ENCODE measurements around the gene SYCP2. TPM values are rescaled to one million over a fixed set of nuclear protein-coding genes. Genes with fewer than 3 reads are reported as not detected.

Gene SYCP2
- total RNA-seq, 1 experiment from 2014 or later, result 0.88 TPM

- ChIA-PET POLR2A (ENCODE audit: low non-redundant PET) (no interaction called here), CTCF (interaction anchor here (1.2 kb wide), 1 partner anchor 10 kb away, joined by 3 read pairs; no protein-coding TSS in a partner anchor)
- BruUV-seq (replicated peaks), result no TSS peak
- Histone ChIP-seq H3K36me3 (ENCODE audit: insufficient read depth, low read length, poor library complexity, severe bottlenecking) (peaks cover 28% of the 10 kb centered on the region), H3K4me1 (ENCODE audit: insufficient read depth, low read length, poor library complexity, severe bottlenecking) (peaks cover 20% of the 10 kb centered on the region), H3K9me3 (ENCODE audit: low read depth, low read length, poor library complexity, severe bottlenecking) (no peaks in the 10 kb centered on the region), H3K4me3 (ENCODE audit: low read depth, low read length, poor library complexity, severe bottlenecking) (no peak overlapping the region), H3K27me3 (replicated peaks; ENCODE audit: insufficient read depth, low read depth, low read length, poor library complexity) (no peaks in the 10 kb centered on the region), H3K27ac (ENCODE audit: low read depth, low read length, poor library complexity, severe bottlenecking) (peak overlapping the region; percentile 53)
- intact Hi-C loops (cut with micrococcal nuclease; ENCODE audit: unreplicated experiment), result no loop called here
- TF ChIP-seq, protein P1, sequence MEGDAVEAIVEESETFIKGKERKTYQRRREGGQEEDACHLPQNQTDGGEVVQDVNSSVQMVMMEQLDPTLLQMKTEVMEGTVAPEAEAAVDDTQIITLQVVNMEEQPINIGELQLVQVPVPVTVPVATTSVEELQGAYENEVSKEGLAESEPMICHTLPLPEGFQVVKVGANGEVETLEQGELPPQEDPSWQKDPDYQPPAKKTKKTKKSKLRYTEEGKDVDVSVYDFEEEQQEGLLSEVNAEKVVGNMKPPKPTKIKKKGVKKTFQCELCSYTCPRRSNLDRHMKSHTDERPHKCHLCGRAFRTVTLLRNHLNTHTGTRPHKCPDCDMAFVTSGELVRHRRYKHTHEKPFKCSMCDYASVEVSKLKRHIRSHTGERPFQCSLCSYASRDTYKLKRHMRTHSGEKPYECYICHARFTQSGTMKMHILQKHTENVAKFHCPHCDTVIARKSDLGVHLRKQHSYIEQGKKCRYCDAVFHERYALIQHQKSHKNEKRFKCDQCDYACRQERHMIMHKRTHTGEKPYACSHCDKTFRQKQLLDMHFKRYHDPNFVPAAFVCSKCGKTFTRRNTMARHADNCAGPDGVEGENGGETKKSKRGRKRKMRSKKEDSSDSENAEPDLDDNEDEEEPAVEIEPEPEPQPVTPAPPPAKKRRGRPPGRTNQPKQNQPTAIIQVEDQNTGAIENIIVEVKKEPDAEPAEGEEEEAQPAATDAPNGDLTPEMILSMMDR (conservative IDR thresholded peaks at IDR 0.05; ENCODE audit: low read depth, low read length), result no peak
- TF ChIP-seq EZH2 (IDR thresholded peaks at IDR 0.05; ENCODE audit: borderline replicate concordance, low read depth, low read length, poor library complexity, severe bottlenecking), result no peak
- DNase-seq (ENCODE audit: low spot score), result peak; percentile 12
These were observed 12.3 kb upstream of the SYCP2 start for GRCh38 chr20:59945731-59946130.

DNA sequence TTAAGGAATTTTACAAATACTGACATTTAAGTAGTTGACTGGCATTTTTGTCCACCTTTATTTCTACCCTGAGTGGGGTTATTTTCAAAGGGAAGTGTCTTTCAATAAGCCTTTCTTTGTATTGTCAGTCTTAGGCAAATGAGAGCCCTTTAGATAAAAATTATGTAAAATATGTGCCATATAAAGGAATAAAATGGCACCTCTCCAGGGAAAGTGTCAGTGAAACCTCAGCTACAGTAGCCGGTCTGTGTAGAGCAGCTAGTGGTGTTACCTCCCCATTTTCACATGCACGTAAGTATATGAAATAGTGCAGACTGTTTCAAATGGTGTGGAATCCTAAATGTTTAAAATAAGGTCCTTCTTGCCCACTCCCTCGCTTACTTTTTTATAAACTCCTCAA lies 11.7 kb upstream of the SYCP2 start:
- Histone ChIP-seq H3K27ac (ENCODE audit: low read depth, low read length, poor library complexity, severe bottlenecking) (peak overlapping the region; percentile 53), H3K27me3 (replicated peaks; ENCODE audit: insufficient read depth, low read depth, low read length, poor library complexity) (no peaks in the 10 kb centered on the region), H3K36me3 (ENCODE audit: insufficient read depth, low read length, poor library complexity, severe bottlenecking) (peaks cover 28% of the 10 kb centered on the region), H3K4me1 (ENCODE audit: insufficient read depth, low read length, poor library complexity, severe bottlenecking) (peaks cover 20% of the 10 kb centered on the region), H3K4me3 (ENCODE audit: low read depth, low read length, poor library complexity, severe bottlenecking) (no peak overlapping the region), H3K9me3 (ENCODE audit: low read depth, low read length, poor library complexity, severe bottlenecking) (no peaks in the 10 kb centered on the region)
- no peak for TF ChIP-seq EZH2 (IDR thresholded peaks at IDR 0.05; ENCODE audit: borderline replicate concordance, low read depth, low read length, poor library complexity, severe bottlenecking)
- TF ChIP-seq, protein P1 (conservative IDR thresholded peaks at IDR 0.05; ENCODE audit: low read depth, low read length), result no peak
- ChIA-PET POLR2A (ENCODE audit: low non-redundant PET) (no interaction called here), CTCF (no interaction called here)
- peak; percentile 14 for DNase-seq (ENCODE audit: low spot score)
- no TSS peak for BruUV-seq (replicated peaks)
- intact Hi-C loops (cut with micrococcal nuclease; ENCODE audit: unreplicated experiment), result no loop called here

- intact Hi-C loops (cut with micrococcal nuclease; ENCODE audit: unreplicated experiment), result no loop called here
- Histone ChIP-seq H3K4me3 (ENCODE audit: low read depth, low read length, poor library complexity, severe bottlenecking) (no peak overlapping the region), H3K36me3 (ENCODE audit: insufficient read depth, low read length, poor library complexity, severe bottlenecking) (peaks cover 28% of the 10 kb centered on the region), H3K27me3 (replicated peaks; ENCODE audit: insufficient read depth, low read depth, low read length, poor library complexity) (no peaks in the 10 kb centered on the region), H3K4me1 (ENCODE audit: insufficient read depth, low read length, poor library complexity, severe bottlenecking) (peaks cover 20% of the 10 kb centered on the region), H3K9me3 (ENCODE audit: low read depth, low read length, poor library complexity, severe bottlenecking) (no peaks in the 10 kb centered on the region), H3K27ac (ENCODE audit: low read depth, low read length, poor library complexity, severe bottlenecking) (no peak overlapping the region)
- CTCF ChIA-PET, result no interaction called here
- BruUV-seq (replicated peaks), result no TSS peak
- no peak for DNase-seq (ENCODE audit: low spot score)
- no peak for TF ChIP-seq EZH2 (IDR thresholded peaks at IDR 0.05; ENCODE audit: borderline replicate concordance, low read depth, low read length, poor library complexity, severe bottlenecking)
- TF ChIP-seq, protein P1 (conservative IDR thresholded peaks at IDR 0.05; ENCODE audit: low read depth, low read length), result no peak
- POLR2A ChIA-PET (ENCODE audit: low non-redundant PET), result no interaction called here
These were observed 11.3 kb upstream of the SYCP2 start for GRCh38 chr20:59944726-59945125.

Data from A673 (cell line).